Gastroesophageal sphincter (tissue), 3 donors: Measurements from ENCODE around the gene SPIN3.

ENCODE experiments used
- EP300 ChIP-seq: sonication (generic); formaldehyde crosslinking; IDR thresholded peaks from one replicate; pipeline ENCODE4 v1.6.1; 2017; ENCODE audit warnings: antibody characterized with exemption, mild to moderate bottlenecking
- POLR2A ChIP-seq, 2 donors: fragments of 450-650 bp; IDR thresholded peaks; one replicate each; pipeline ENCODE4 v1.6.1; 2017; ENCODE audit warnings: antibody characterized with exemption in 2 of 2, mild to moderate bottlenecking in 2 of 2, moderate library complexity in 1 of 2
- POLR2AphosphoS5 ChIP-seq: sonication (generic); formaldehyde crosslinking; IDR thresholded peaks from one replicate; pipeline ENCODE4 v1.6.1; 2017; ENCODE audit warnings: antibody characterized with exemption
- TF ChIP-seq, protein P1 (sequence below), 4 experiments: fragments of 200-600 bp in 2 of 4; fragments of 450-650 bp in 2 of 4; sonication (generic) in 1 of 4; IDR thresholded peaks; one replicate each; pipeline ENCODE4 v1.5.1; 2017 to 2019; ENCODE audit warnings: antibody characterized with exemption in 4 of 4, mild to moderate bottlenecking in 2 of 4, moderate library complexity in 2 of 4

GRCh38 chrX:56963377-56963776 lies 32.0 kb downstream of the SPIN3 start:
- TF ChIP-seq POLR2AphosphoS5 = no peak
- no peak for TF ChIP-seq POLR2A (IDR thresholded peaks at IDR 0.05)
- TF ChIP-seq, protein P1, sequence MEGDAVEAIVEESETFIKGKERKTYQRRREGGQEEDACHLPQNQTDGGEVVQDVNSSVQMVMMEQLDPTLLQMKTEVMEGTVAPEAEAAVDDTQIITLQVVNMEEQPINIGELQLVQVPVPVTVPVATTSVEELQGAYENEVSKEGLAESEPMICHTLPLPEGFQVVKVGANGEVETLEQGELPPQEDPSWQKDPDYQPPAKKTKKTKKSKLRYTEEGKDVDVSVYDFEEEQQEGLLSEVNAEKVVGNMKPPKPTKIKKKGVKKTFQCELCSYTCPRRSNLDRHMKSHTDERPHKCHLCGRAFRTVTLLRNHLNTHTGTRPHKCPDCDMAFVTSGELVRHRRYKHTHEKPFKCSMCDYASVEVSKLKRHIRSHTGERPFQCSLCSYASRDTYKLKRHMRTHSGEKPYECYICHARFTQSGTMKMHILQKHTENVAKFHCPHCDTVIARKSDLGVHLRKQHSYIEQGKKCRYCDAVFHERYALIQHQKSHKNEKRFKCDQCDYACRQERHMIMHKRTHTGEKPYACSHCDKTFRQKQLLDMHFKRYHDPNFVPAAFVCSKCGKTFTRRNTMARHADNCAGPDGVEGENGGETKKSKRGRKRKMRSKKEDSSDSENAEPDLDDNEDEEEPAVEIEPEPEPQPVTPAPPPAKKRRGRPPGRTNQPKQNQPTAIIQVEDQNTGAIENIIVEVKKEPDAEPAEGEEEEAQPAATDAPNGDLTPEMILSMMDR (IDR thresholded peaks at IDR 0.05) = no peak
- no peak for TF ChIP-seq EP300
